ENCODE results near the gene ADAD2. TPM values are rescaled to one million over a fixed set of nuclear protein-coding genes. Genes with fewer than 3 reads are reported as not detected.

The ADAD2 gene
- total and polyA plus RNA-seq, 2 of the 4 experiments (the other 2 are of a cell fraction), result not detected

- DNase-seq (no peak), ATAC-seq (ENCODE audit: low read depth) (no peak)
- intact Hi-C loops (cut with micrococcal nuclease) (no loop called here), dilution Hi-C loops (cut with HindIII; ENCODE audit: low sequenced_read_pairs, unreplicated experiment) (no loop called here), in situ Hi-C loops (cut with MboI; ENCODE audit: low sequenced_read_pairs) (no loop called here)
- no peak for TF ChIP-seq SMC3 (IDR thresholded peaks at IDR 0.05; ENCODE audit: low read depth, low read length)
- no peak for TF ChIP-seq CEBPB (IDR thresholded peaks at IDR 0.05; ENCODE audit: low read depth, low read length)
- no peak for TF ChIP-seq USF2 (IDR thresholded peaks at IDR 0.05; ENCODE audit: low read depth, low read length)
- TF ChIP-seq RAD21 (IDR thresholded peaks at IDR 0.05; ENCODE audit: low read length), result no peak
- TF ChIP-seq FOS (IDR thresholded peaks at IDR 0.05; ENCODE audit: low read depth, low read length), result no peak
- no peak for TF ChIP-seq POLR2A (IDR thresholded peaks at IDR 0.05; ENCODE audit: low read depth, low read length)
- no peak for TF ChIP-seq ELK1 (IDR thresholded peaks at IDR 0.05; ENCODE audit: borderline replicate concordance, low read depth, low read length)
- H2AK9ac ChIP-seq (replicated peaks; ENCODE audit: low read depth, low read length, poor library complexity), result peak overlapping the region; percentile 35
- 88% methylated on average over 2 of the region's 6 CpGs; no CpG with 5 or more reads in 1 of the 2 experiments for WGBS, 2 experiments (ENCODE audit: extremely low coverage in 2 of 2, insufficient read length in 1 of 2)
- no peak overlapping the region for H3K4me3 ChIP-seq (ENCODE audit: insufficient read depth, low read depth, low read length)
- peaks cover 12% of the 10 kb centered on the region; the same call in 1 of the 2 replicates for H3K27me3 ChIP-seq (ENCODE audit: control insufficient read depth, insufficient read depth, low read length)
- peak overlapping the region; percentile 76 for H2AK5ac ChIP-seq (ENCODE audit: low read depth, low read length)
- no peaks in the 10 kb centered on the region for H4K20me1 ChIP-seq (ENCODE audit: insufficient read depth, low read length)
- no peak overlapping the region for H3K56ac ChIP-seq (ENCODE audit: extremely low read depth, insufficient read depth, low read length)
- BruUV-seq (replicated peaks), result no TSS peak
- no peaks in the 10 kb centered on the region for H3K79me1 ChIP-seq (ENCODE audit: low read depth in 1 of 2, low read length in 2 of 2)
- no peak overlapping the region for H3K4me2 ChIP-seq (ENCODE audit: low read depth, low read length)
- peak overlapping the region; percentile 77; the same call in 1 of the 2 replicates for H4K91ac ChIP-seq (ENCODE audit: insufficient read depth, low read depth, low read length)
- H3K36me3 ChIP-seq (ENCODE audit: control insufficient read depth, insufficient read depth, low read length), result no peaks in the 10 kb centered on the region
- peaks cover 9% of the 10 kb centered on the region for H3K4me1 ChIP-seq (ENCODE audit: control insufficient read depth, insufficient read depth, low read length)
- H2BK120ac ChIP-seq (ENCODE audit: low read depth, low read length), result peak overlapping the region; percentile 22; the same call in 1 of the 2 replicates
- H3K27ac ChIP-seq (ENCODE audit: insufficient read depth, low read length), result no peak overlapping the region
- peaks cover 6% of the 10 kb centered on the region; the same call in 1 of the 2 replicates for H3K9me1 ChIP-seq (ENCODE audit: insufficient read depth, low read length)
- no peak overlapping the region for H2BK5ac ChIP-seq (ENCODE audit: low read depth, low read length, poor library complexity, severe bottlenecking)
- no peaks in the 10 kb centered on the region for H3K9me3 ChIP-seq (ENCODE audit: control insufficient read depth, insufficient read depth, low read length)
- ChIA-PET POLR2A (ENCODE audit: unreplicated experiment) (interaction anchor here (0.6 kb wide), 1 partner anchor 34 kb away, joined by 3 read pairs; no protein-coding TSS in a partner anchor), CTCF (interaction anchor here (1.2 to 1.5 kb wide), 2 partner anchors 9 to 41 kb away, joined by 3 to 7 read pairs; partner anchors contain the start of gene TAF1C)
- peak overlapping the region; percentile 5; the same call in 1 of the 2 replicates for H4K5ac ChIP-seq (ENCODE audit: low read depth, low read length)
- H3K18ac ChIP-seq (ENCODE audit: low read depth, low read length), result no peak overlapping the region
- no peak overlapping the region for H2AFZ ChIP-seq (replicated peaks; ENCODE audit: low read length, poor library complexity)
- H3K9ac ChIP-seq (ENCODE audit: low read depth, low read length), result no peak overlapping the region
- peak overlapping the region; percentile 62; the same call in 1 of the 2 replicates for H3K4ac ChIP-seq (ENCODE audit: low read depth, low read length)
- H3K23ac ChIP-seq (ENCODE audit: low read depth, low read length), result no peak overlapping the region
- peak overlapping the region; percentile 40; the same call in 1 of the 2 replicates for H3K14ac ChIP-seq (replicated peaks; ENCODE audit: low read depth, low read length)
- H2BK15ac ChIP-seq (ENCODE audit: low read depth, low read length), result peak overlapping the region; percentile 80; the same call in 1 of the 3 replicates
- peak overlapping the region in 1 of 2 experiments; percentile 18; a peak in 2 of 4 replicates for H4K8ac ChIP-seq (ENCODE audit: low read depth in 2 of 2, low read length in 2 of 2)
- H2BK20ac ChIP-seq (ENCODE audit: low read depth, low read length), result 0 out of 2 replicates have a peak overlapping the region, but pooled peaks have one; percentile 12
Measured at GRCh38 chr16:84227548-84227947, 36.6 kb downstream of the ADAD2 start.

Measured in IMR-90 (cell line).